ENCODE data around the gene HHATL. TPM values are rescaled to one million over a fixed set of nuclear protein-coding genes. Genes with fewer than 3 reads are reported as not detected.

The HHATL gene, protein sequence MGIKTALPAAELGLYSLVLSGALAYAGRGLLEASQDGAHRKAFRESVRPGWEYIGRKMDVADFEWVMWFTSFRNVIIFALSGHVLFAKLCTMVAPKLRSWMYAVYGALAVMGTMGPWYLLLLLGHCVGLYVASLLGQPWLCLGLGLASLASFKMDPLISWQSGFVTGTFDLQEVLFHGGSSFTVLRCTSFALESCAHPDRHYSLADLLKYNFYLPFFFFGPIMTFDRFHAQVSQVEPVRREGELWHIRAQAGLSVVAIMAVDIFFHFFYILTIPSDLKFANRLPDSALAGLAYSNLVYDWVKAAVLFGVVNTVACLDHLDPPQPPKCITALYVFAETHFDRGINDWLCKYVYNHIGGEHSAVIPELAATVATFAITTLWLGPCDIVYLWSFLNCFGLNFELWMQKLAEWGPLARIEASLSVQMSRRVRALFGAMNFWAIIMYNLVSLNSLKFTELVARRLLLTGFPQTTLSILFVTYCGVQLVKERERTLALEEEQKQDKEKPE
- total RNA-seq (not detected in 2 replicates), polyA plus RNA-seq (not detected in 2 replicates), polyA minus RNA-seq (ENCODE audit: low replicate concordance) (6.2 TPM in 1 of 2 replicates, not detected in the other)
- not detected in 2 replicates for polyA plus RNA-seq (2012)

GRCh38 chr3:42702066-42702951 lies at the start of gene HHATL:
HHATL (minus strand) TSS chr3:42702798; CDS start chr3:42700826, 1,972 bp downstream.
- H4K20me1 ChIP-seq (ENCODE audit: control insufficient read depth, extremely low read depth, insufficient read depth, low read length), result no peaks in the 10 kb centered on the region
- H3K4me2 ChIP-seq (ENCODE audit: extremely low read depth, insufficient read depth, low read length), result no peak within 1 kb of the TSS
- TF ChIP-seq EZH2 (IDR thresholded peaks at IDR 0.05; ENCODE audit: low read length, missing control alignments), result no peak
- TF ChIP-seq, protein P1, sequence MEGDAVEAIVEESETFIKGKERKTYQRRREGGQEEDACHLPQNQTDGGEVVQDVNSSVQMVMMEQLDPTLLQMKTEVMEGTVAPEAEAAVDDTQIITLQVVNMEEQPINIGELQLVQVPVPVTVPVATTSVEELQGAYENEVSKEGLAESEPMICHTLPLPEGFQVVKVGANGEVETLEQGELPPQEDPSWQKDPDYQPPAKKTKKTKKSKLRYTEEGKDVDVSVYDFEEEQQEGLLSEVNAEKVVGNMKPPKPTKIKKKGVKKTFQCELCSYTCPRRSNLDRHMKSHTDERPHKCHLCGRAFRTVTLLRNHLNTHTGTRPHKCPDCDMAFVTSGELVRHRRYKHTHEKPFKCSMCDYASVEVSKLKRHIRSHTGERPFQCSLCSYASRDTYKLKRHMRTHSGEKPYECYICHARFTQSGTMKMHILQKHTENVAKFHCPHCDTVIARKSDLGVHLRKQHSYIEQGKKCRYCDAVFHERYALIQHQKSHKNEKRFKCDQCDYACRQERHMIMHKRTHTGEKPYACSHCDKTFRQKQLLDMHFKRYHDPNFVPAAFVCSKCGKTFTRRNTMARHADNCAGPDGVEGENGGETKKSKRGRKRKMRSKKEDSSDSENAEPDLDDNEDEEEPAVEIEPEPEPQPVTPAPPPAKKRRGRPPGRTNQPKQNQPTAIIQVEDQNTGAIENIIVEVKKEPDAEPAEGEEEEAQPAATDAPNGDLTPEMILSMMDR (conservative IDR thresholded peaks at IDR 0.05 in 1 of 2, IDR thresholded peaks at IDR 0.05 in 1 of 2; ENCODE audit: low read depth in 1 of 2, low read length in 2 of 2), result no peak
- no peak within 1 kb of the TSS for H3K9ac ChIP-seq (ENCODE audit: insufficient read depth, low read length)
- no peaks in the 10 kb centered on the region for H3K36me3 ChIP-seq (ENCODE audit: control insufficient read depth, insufficient read depth, low read length)
- H3K9me3 ChIP-seq (ENCODE audit: control insufficient read depth, insufficient read depth, low read depth, low read length), result no peaks in the 10 kb centered on the region
- H3K27me3 ChIP-seq (ENCODE audit: control insufficient read depth, insufficient read depth, low read length), result peaks cover 2% of the 10 kb centered on the region
- H2AFZ ChIP-seq (ENCODE audit: low read length), result no peak within 1 kb of the TSS
- DNase-seq (ENCODE audit: low read depth in 2 of 2), result no peak
- H3K4me3 ChIP-seq (replicated peaks in 1 of 4; ENCODE audit: control extremely low read depth in 1 of 4, insufficient read depth in 1 of 4, low read depth in 3 of 4, low read length in 4 of 4), result no peak within 1 kb of the TSS
- no peaks in the 10 kb centered on the region for H3K4me1 ChIP-seq (ENCODE audit: control insufficient read depth, extremely low read depth, insufficient read depth, low read length)
- no peak within 1 kb of the TSS for H3K27ac ChIP-seq (ENCODE audit: insufficient read depth, low read length)
- no peaks in the 10 kb centered on the region for H3K79me2 ChIP-seq (ENCODE audit: control insufficient read depth, insufficient read depth, low read length)

GRCh38 chr3:42751609-42752008 lies 49.0 kb upstream of the HHATL start:
- TF ChIP-seq, protein P1 (conservative IDR thresholded peaks at IDR 0.05 in 1 of 2, IDR thresholded peaks at IDR 0.05 in 1 of 2; ENCODE audit: low read depth in 1 of 2, low read length in 2 of 2), result no peak
- no peak for TF ChIP-seq EZH2 (IDR thresholded peaks at IDR 0.05; ENCODE audit: low read length, missing control alignments)

GRCh38 chr3:42750834-42751233 lies 48.2 kb upstream of the HHATL start:
- Histone ChIP-seq H3K9me3 (ENCODE audit: control insufficient read depth, insufficient read depth, low read depth, low read length) (no peaks in the 10 kb centered on the region), H2AFZ (ENCODE audit: low read length) (no peak overlapping the region), H3K36me3 (ENCODE audit: control insufficient read depth, insufficient read depth, low read length) (no peaks in the 10 kb centered on the region), H3K4me3 (replicated peaks in 1 of 4; ENCODE audit: control extremely low read depth in 1 of 4, insufficient read depth in 1 of 4, low read depth in 3 of 4, low read length in 4 of 4) (no peak overlapping the region), H4K20me1 (ENCODE audit: control insufficient read depth, extremely low read depth, insufficient read depth, low read length) (no peaks in the 10 kb centered on the region), H3K27me3 (ENCODE audit: control insufficient read depth, insufficient read depth, low read length) (no peaks in the 10 kb centered on the region), H3K27ac (ENCODE audit: insufficient read depth, low read length) (no peak overlapping the region), H3K4me1 (ENCODE audit: control insufficient read depth, extremely low read depth, insufficient read depth, low read length) (peaks cover 4% of the 10 kb centered on the region), H3K79me2 (ENCODE audit: control insufficient read depth, insufficient read depth, low read length) (no peaks in the 10 kb centered on the region), H3K9ac (ENCODE audit: insufficient read depth, low read length) (no peak overlapping the region), H3K4me2 (ENCODE audit: extremely low read depth, insufficient read depth, low read length) (no peak overlapping the region)
- TF ChIP-seq EZH2 (IDR thresholded peaks at IDR 0.05; ENCODE audit: low read length, missing control alignments), result no peak
- TF ChIP-seq, protein P1 (conservative IDR thresholded peaks at IDR 0.05 in 1 of 2, IDR thresholded peaks at IDR 0.05 in 1 of 2; ENCODE audit: low read depth in 1 of 2, low read length in 2 of 2), result no peak
- DNase-seq (ENCODE audit: low read depth in 2 of 2), result no peak

More at GRCh38 chr3:42751609-42752008, 49.0 kb upstream of the HHATL start:
- no peak overlapping the region for H3K27ac ChIP-seq (ENCODE audit: insufficient read depth, low read length)
- H3K4me1 ChIP-seq (ENCODE audit: control insufficient read depth, extremely low read depth, insufficient read depth, low read length), result no peaks in the 10 kb centered on the region
- no peak overlapping the region for H3K4me2 ChIP-seq (ENCODE audit: extremely low read depth, insufficient read depth, low read length)
- H3K36me3 ChIP-seq (ENCODE audit: control insufficient read depth, insufficient read depth, low read length), result no peaks in the 10 kb centered on the region
- no peak overlapping the region for H3K4me3 ChIP-seq (replicated peaks in 1 of 4; ENCODE audit: control extremely low read depth in 1 of 4, insufficient read depth in 1 of 4, low read depth in 3 of 4, low read length in 4 of 4)
- H4K20me1 ChIP-seq (ENCODE audit: control insufficient read depth, extremely low read depth, insufficient read depth, low read length), result no peaks in the 10 kb centered on the region
- no peaks in the 10 kb centered on the region for H3K27me3 ChIP-seq (ENCODE audit: control insufficient read depth, insufficient read depth, low read length)
- H3K79me2 ChIP-seq (ENCODE audit: control insufficient read depth, insufficient read depth, low read length), result no peaks in the 10 kb centered on the region
- no peak overlapping the region for H3K9ac ChIP-seq (ENCODE audit: insufficient read depth, low read length)
- H3K9me3 ChIP-seq (ENCODE audit: control insufficient read depth, insufficient read depth, low read depth, low read length), result no peaks in the 10 kb centered on the region
- no peak overlapping the region for H2AFZ ChIP-seq (ENCODE audit: low read length)
- DNase-seq (ENCODE audit: low read depth in 2 of 2), result no peak

All from fibroblast of lung (primary cell).